Pancreas (tissue), 10 donors: ENCODE results near the gene MEF2B. TPM values are rescaled to one million over a fixed set of nuclear protein-coding genes. Genes with fewer than 3 reads are reported as not detected.
"Not testable (repeated sequence)": the region's sequence is repeated elsewhere in the genome, so short reads cannot be mapped to it uniquely, and the experiment has no call there.

Experiments
- ATAC-seq, 4 donors: fragments of 200-7000 bp; cut with Tn5 transposase; one replicate each; pipeline versions ENCODE4 v1.8.0 to v1.9.1; 2020; ENCODE audit warnings: mild to moderate bottlenecking in 4 of 4, moderate library complexity in 4 of 4
- DNase-seq, 6 donors: peaks; one replicate each; pipeline ENCODE4 v3.0.0-alpha.2; 2020
- FAIRE-seq: peaks from 2 replicates; lab custom pipeline; 2012; peaks lifted over from hg19 to GRCh38; lab: Jason Lieb, UNC
- H3K27ac ChIP-seq, 4 donors: fragments of 200-600 bp; sonication (generic); 1 replicate in 3 of 4; 2 replicates in 1 of 4; pipeline versions ENCODE4 v1.5.0 to v1.8.0; 2020
- H3K27me3 ChIP-seq, 4 donors: fragments of 200-600 bp; one replicate each; pipeline ENCODE4 v1.8.0; 2021
- H3K36me3 ChIP-seq, 3 donors: fragments of 200-600 bp; sonication (generic) in 1 of 3; one replicate each; pipeline versions ENCODE4 v1.5.0 to v1.8.0; 2020 to 2021
- H3K4me1 ChIP-seq, 3 donors: fragments of 200-600 bp; one replicate each; pipeline ENCODE4 v1.8.0; 2021
- H3K4me3 ChIP-seq, 4 donors: fragments of 200-600 bp; sonication (generic) in 2 of 4; one replicate each; pipeline versions ENCODE4 v1.5.0 to v1.8.0; 2020 to 2021
- H3K9me3 ChIP-seq, 4 donors: fragments of 200-600 bp; one replicate each; pipeline ENCODE4 v1.8.0; 2021
- CTCF ChIP-seq, 4 donors: fragments of 200-600 bp; sonication (generic) in 3 of 4; IDR thresholded peaks; one replicate each; pipeline versions ENCODE4 v1.5.0 to v1.8.0; 2021; ENCODE audit warnings: antibody characterized with exemption in 4 of 4
- WGBS, 2 donors: extraction: QIAGEN DNeasy Blood & Tissue Kit; methylation state at CpG; one replicate each; pipeline ENCODE4 v1.1.7; 2013; 5-methylcytosine and 5-hydroxymethylcytosine counted together
- intact Hi-C, 3 donors: fragments of 100-400 bp; cut with DNase I; formaldehyde crosslinking; loops; one replicate each; pipeline versions ENCODE4 v1.11.1 to v1.14.2; 2022
- polyA plus RNA-seq, 2 donors: library from polyadenylated mRNA; stranded (reverse); fragments of 200-250 nt; gene quantifications; one replicate each; pipeline ENCODE4 v1.2.3, GENCODE V29; 2013
- total RNA-seq, 6 donors: library from RNA; stranded (reverse); fragmentation: NEBNext Ultra II Directional in 4 of 6; extraction: Animal tissue kit (Norgen Biotek cat#: 25700) in 4 of 6; gene quantifications; one replicate each; pipeline versions ENCODE4 v1.2.1 to v1.2.4, GENCODE V29; 2021 to 2023
- donor health status: healthy with polysubstance abuse.
- donor health status: DM: no; HTN: no; CAD: no; lungs with moderate emphysema.
- donor health status: DM: no; HTN: no; CAD: no.
- donor health status: control.
- donor health status: control.
- donor health status: Bipolar disorder and iron deficiency.
- donor health status: DM: yes; HTN: yes; CAD: no.
- donor health status: DM: no; HTN: no; CAD: no.
- donor health status: DM: no; HTN: no; CAD: no.
- donor health status: DM: yes; HTN: yes; CAD: no.

Gene MEF2B
- total and polyA plus RNA-seq, 8 donors: 0.34 to 2.8 (median 0.98) TPM

- Histone ChIP-seq H3K9me3 (no peaks in the 10 kb centered on the region), H3K4me1 (peaks cover 0 to 6% (median 0%) of the 10 kb centered on the region in 3 donors), H3K27me3 (no peaks in the 10 kb centered on the region), H3K27ac (no peak overlapping the region), H3K36me3 (no peaks in the 10 kb centered on the region), H3K4me3 (no peak overlapping the region)
- DNase-seq (no peak), FAIRE-seq (no peak), ATAC-seq (no peak)
- 43 to 44% methylated on average over 5 of the region's 5 CpGs for WGBS, 2 donors
- no peak for TF ChIP-seq CTCF (IDR thresholded peaks at IDR 0.05)
- intact Hi-C loops: loop anchor here in 2 of 3 donors (5.0 to 10.0 kb wide), 2 partner anchors 85 to 88 kb away; no protein-coding TSS in a partner anchor
Observed at GRCh38 chr19:19139876-19140229, 30.2 kb downstream of the MEF2B start.

- H3K27me3 ChIP-seq: no peaks in the 10 kb centered on the region
- no peaks in the 10 kb centered on the region for H3K9me3 ChIP-seq
- DNase-seq: peak; percentile 92 to 99 (median 98)
- H3K36me3 ChIP-seq: no peaks in the 10 kb centered on the region
- intact Hi-C loops: loop anchor here in 1 of 3 donors (10.0 kb wide), 1 partner anchor 84 kb away; no protein-coding TSS in a partner anchor
- no peak for TF ChIP-seq CTCF (IDR thresholded peaks at IDR 0.05)
- 2 to 3% methylated on average over 42 of the region's 42 CpGs for WGBS, 2 donors
- no peak for FAIRE-seq
- ATAC-seq: peak; percentile 98 to 100 (median 99)
- H3K4me3 ChIP-seq: peak within 1 kb of the TSS; percentile 46 to 63 (median 61)
- peak within 1 kb of the TSS in 3 of 4 donors; percentile 31 to 50 (median 49) for H3K27ac ChIP-seq
- peaks cover 0 to 6% (median 0%) of the 10 kb centered on the region in 3 donors for H3K4me1 ChIP-seq
Observed at GRCh38 chr19:19138109-19138981, 31.7 kb downstream of the MEF2B start, which contains the start of gene TMEM161A. Gene TMEM161A (minus strand): TSS chr19:19138478. CDS start chr19:19138428, 50 bp downstream.

DNA sequence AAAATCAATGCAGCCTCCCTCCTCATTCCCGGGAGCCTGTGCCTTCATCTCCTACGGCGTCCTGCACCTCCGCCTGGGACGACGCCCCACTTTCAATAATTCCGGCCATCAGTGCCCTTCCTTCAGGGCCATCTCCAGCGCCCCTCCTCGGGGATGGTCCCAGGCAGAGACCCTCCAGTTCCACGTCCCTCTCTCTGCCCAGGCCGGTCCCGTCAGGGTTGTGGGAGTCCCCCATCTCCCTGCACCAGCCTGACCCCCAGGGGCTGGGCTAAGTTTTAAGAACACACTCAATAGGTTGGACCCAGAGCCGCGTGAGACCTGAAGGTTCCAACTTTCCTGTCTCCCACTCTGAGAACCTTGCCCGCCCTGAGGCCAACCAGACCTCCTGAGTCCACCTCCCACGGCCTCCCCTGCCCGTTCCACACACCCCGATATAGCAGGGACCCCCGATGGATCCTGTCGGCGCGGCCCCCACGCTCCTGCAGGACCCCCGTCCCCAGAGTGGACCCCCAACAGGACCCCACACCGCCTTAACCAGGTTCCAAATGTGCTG is 32.4 kb downstream of the MEF2B start:
- WGBS, 2 donors: 5 to 6% methylated on average over 25 of the region's 25 CpGs
- H3K27ac ChIP-seq: no peak overlapping the region
- no peaks in the 10 kb centered on the region for H3K36me3 ChIP-seq
- peak overlapping the region; percentile 46 to 63 (median 61) for H3K4me3 ChIP-seq
- intact Hi-C loops: loop anchor here in 1 of 3 donors (10.0 kb wide), 1 partner anchor 83 kb away; no protein-coding TSS in a partner anchor
- H3K4me1 ChIP-seq: peaks cover 0 to 6% (median 0%) of the 10 kb centered on the region in 3 donors
- FAIRE-seq (no peak), DNase-seq (peak in 4 of 6 donors; percentile 22 to 82 (median 46)), ATAC-seq (peak; percentile 13 to 37 (median 19))
- no peaks in the 10 kb centered on the region for H3K9me3 ChIP-seq
- no peaks in the 10 kb centered on the region for H3K27me3 ChIP-seq
- TF ChIP-seq CTCF (IDR thresholded peaks at IDR 0.05): no peak

DNA sequence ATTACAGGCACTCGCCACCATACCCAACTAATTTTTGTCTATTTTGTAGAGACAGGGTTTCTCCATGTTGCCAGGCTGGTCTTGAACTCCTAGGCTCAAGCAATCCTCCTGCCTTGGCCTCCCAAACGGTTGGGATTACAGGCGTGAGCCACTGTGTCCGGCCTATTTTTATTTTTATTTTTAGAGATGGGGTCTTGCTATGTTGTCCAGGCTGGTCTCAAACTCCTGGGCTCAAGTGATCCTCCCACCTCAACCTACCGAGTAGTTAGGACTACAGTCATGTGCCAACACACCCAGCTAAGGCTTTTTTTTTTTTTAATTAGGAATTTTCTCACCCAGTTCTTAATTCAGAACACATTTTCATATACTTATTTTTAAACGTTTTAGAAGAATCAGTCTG is 34.4 kb downstream of the MEF2B start:
- H3K4me3 ChIP-seq, H3K27me3 ChIP-seq, DNase-seq, FAIRE-seq, ATAC-seq, H3K4me1 ChIP-seq, H3K36me3 ChIP-seq, H3K9me3 ChIP-seq, H3K27ac ChIP-seq: not testable (repeated sequence)
- 73 to 86% methylated on average over 6 of the region's 6 CpGs for WGBS, 2 donors
- intact Hi-C loops: loop anchor here in 1 of 3 donors (10.0 kb wide), 1 partner anchor 81 kb away; no protein-coding TSS in a partner anchor

DNA sequence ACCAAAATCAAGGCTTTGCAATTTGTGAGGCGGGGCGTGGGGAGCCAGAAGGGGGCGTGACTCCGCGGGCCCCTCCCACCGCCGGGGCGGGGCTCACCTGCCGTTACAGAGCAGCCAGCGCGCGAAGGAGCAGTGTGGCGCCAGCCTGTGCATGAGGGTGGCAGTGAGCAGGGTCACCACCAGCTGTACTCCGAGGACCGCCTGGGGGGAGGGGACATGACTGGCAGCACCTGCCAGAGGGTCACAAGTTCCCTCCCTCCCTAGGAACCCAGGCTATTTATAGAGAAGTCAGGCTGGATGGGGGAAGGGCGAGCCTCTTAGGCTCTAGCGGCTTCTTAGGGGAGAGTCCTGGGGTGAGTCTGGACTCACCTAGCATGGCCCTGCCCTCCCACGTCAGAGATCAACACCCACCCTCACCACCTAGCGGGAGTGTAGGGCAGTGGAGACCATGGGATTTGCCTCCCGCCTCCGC is 35.3 kb downstream of the MEF2B start:
- H3K4me3 ChIP-seq: no peak overlapping the region
- H3K4me1 ChIP-seq: peaks cover 0 to 6% (median 0%) of the 10 kb centered on the region in 3 donors
- ATAC-seq: peak in 3 of 4 donors; percentile 11 to 51 (median 22)
- no peak for FAIRE-seq
- intact Hi-C loops: loop anchor here in 1 of 3 donors (10.0 kb wide), 1 partner anchor 80 kb away; no protein-coding TSS in a partner anchor
- WGBS, 2 donors: 30 to 34% methylated on average over 21 of the region's 21 CpGs
- H3K9me3 ChIP-seq: no peaks in the 10 kb centered on the region
- H3K27me3 ChIP-seq: no peaks in the 10 kb centered on the region
- no peaks in the 10 kb centered on the region for H3K36me3 ChIP-seq
- H3K27ac ChIP-seq: no peak overlapping the region
- TF ChIP-seq CTCF (IDR thresholded peaks at IDR 0.05): no peak
- peak in 5 of 6 donors; percentile 20 to 73 (median 67) for DNase-seq
